ENCODE results near the gene MAPK8IP3.

The MAPK8IP3 gene

DNA sequence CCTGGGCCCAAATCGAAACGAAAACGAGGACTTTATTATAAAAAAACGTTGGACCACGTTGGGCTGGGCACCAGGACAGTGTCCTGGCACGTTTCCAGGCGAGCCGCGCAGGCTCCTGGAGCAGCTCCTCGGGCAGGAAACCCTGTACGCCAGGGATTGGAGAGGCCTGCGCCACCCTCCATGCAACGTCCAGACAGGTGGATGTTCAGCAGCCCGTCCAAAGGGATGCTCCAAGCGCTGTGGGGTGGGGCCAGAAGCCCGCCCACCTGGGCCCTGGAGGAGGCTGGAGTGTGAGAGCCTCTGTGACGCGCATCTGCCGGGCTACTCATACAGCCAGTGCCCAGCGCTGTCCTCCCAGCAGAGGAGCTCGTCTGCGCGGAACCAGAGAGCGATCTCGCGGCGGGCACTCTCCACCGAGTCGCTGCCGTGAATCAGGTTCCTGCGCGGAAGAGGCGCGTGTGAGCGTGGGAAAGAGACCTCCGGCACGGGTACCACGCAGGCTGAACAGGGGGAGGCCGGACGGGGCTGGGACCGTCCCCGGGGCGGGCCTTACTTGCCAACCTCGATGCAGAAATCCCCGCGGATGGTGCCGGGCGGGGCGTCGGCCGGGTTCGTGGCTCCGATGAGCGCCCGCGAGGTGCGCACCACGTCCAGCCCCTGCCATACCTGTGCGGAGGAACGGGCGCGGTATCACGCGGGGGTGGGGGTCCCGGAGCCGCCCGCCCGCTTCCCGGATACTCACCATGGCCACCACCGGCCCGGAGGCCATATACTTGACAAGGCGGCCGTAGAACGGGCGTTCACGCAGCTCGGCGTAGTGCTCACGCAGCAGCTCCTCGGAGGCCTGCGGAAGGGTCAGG is 64.6 kb downstream of the MAPK8IP3 start:
- TF ChIP-seq, protein P1, sequence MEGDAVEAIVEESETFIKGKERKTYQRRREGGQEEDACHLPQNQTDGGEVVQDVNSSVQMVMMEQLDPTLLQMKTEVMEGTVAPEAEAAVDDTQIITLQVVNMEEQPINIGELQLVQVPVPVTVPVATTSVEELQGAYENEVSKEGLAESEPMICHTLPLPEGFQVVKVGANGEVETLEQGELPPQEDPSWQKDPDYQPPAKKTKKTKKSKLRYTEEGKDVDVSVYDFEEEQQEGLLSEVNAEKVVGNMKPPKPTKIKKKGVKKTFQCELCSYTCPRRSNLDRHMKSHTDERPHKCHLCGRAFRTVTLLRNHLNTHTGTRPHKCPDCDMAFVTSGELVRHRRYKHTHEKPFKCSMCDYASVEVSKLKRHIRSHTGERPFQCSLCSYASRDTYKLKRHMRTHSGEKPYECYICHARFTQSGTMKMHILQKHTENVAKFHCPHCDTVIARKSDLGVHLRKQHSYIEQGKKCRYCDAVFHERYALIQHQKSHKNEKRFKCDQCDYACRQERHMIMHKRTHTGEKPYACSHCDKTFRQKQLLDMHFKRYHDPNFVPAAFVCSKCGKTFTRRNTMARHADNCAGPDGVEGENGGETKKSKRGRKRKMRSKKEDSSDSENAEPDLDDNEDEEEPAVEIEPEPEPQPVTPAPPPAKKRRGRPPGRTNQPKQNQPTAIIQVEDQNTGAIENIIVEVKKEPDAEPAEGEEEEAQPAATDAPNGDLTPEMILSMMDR (IDR thresholded peaks at IDR 0.05), result no peak

DNA sequence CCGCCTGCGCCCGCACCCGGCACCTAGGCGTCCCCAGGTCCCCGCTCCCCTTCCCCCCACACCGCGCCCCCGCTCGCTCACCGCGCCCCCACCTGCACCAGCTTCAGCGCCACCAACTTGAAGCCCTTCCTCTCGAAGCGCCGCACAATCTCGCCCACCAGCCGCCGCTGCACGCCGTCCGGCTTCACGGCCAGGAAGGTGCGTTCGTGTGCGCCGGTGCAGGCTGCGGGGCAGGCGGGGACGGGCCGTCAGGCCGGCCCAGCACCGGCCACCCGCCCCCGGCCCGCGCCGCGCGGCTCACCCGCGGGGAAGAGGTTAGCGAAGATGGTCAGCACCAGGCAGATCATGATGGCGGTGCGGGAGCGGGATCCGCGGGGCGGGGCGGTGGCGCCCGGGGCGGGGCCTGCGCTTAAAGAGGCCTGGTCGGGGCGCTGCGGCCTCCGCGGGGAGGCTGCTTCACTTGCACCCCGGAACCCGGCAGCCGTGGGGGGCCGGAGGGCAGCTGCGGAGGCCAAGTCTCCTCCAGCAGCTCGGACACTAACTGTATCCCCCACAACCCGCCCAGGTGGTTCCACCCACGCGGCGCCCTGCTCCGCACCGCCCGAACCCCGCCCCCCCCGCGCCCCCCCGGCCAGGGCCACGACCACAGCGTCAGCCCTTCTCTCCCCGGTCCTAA is 65.3 kb downstream of the MAPK8IP3 start, which contains the start of gene NME3:
Gene NME3, minus strand, starts transcription at position 356 of the 676 bp plus-strand sequence. Its CDS starts 9 bp downstream, at position 347.
- TF ChIP-seq, protein P1 (IDR thresholded peaks at IDR 0.05), result no peak

DNA sequence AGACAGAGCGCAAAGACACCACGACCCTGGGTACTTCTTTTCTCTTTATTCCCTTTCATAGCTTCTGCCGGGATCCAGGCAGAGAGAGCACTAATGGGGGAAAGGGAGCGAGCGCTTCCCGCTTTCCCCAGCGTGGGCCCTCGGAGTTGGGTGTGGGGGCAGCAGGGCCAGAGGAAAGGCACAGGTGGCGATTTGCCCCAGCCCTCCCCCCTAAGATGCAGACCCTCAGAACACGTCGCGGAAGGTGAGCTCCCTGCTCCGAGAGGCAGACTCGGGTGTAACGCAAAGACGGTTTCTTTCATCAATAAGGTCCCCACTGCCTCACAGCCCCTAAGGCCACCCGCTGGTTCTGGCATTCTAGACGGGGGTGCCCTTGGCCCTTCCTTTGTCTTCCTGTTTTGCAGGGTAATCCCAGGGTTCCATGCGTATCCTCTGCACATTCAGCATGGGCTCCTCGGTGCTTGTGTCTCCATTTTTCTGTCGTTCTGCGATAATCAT is 65.9 kb downstream of the MAPK8IP3 start:
- TF ChIP-seq, protein P1 (IDR thresholded peaks at IDR 0.05), result no peak

DNA sequence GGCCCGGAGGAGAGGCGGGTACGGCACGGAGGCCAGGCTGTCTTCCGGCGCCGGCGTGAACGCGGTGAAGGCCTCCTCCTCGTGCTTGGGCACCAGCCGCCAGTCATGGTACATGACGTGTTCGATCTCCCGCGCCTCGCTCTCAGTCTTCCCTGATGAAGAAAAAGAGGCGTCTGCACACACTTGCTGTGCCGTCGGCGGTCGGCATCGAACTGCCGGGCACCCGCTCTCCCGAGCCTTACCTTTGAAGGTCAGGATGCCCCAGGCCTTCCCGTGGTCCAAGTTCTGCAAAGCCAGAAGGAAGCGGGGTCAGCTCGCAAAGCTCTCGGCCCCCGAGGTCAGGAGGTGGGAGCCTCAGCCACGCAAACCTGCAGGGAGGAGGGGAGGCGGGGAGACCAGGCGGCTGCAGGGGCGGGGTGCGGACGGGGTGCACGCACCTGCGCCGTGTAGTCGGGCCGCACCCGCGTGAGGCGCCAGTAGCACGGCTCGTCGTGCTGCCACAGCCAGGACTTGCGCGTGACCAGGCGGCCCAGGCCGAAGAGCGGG is 66.4 kb downstream of the MAPK8IP3 start, which contains the start of gene EME2:
Gene EME2, plus strand, starts transcription at position 449 of the 546 bp plus-strand sequence. CDS start 418 bp downstream, outside the sequence.
- TF ChIP-seq, protein P1 (IDR thresholded peaks at IDR 0.05), result no peak

DNA sequence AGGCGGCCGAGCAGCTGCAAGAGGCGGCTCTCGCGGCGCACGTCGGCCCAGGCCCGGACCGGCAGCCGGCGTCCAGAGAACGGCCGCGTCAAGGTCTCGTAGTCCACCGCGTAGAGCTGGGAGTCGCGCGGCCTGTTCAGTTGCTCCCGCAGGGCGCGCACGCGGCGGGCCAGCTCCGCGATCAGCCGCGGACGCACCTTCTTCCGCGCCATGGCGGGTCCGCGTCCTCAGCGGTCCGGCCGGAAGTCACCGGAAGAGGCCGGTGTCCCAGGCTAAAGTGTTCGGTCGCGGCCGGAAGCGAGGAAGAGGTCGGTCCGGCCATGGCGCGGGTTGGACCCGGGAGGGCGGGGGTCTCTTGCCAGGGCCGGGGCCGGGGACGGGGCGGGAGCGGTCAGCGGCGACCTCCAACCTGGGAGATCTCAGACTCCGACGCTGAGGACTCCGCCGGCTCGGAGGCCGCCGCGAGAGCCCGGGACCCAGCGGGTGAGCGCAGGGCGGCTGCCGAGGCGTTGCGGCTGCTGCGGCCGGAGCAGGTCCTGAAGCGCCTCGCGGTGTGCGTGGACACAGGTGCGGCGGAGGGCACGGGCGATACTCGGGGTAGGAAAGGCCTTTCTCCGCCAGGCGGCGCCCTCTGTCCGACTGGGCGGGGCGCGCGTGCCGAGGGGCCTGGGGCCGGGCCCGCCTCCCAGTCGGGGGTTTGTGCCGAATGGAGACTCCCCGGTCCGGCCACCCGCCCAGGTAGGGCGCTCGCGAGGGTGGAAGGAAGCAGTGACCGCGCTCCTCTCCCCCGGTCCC is 67.1 kb downstream of the MAPK8IP3 start, which contains the start of gene MRPS34:
Gene MRPS34, minus strand, starts transcription at position 227 of the 795 bp plus-strand sequence. Its CDS starts 15 bp downstream, at position 212.
- TF ChIP-seq, protein P1 (IDR thresholded peaks at IDR 0.05), result peak; percentile 86

DNA sequence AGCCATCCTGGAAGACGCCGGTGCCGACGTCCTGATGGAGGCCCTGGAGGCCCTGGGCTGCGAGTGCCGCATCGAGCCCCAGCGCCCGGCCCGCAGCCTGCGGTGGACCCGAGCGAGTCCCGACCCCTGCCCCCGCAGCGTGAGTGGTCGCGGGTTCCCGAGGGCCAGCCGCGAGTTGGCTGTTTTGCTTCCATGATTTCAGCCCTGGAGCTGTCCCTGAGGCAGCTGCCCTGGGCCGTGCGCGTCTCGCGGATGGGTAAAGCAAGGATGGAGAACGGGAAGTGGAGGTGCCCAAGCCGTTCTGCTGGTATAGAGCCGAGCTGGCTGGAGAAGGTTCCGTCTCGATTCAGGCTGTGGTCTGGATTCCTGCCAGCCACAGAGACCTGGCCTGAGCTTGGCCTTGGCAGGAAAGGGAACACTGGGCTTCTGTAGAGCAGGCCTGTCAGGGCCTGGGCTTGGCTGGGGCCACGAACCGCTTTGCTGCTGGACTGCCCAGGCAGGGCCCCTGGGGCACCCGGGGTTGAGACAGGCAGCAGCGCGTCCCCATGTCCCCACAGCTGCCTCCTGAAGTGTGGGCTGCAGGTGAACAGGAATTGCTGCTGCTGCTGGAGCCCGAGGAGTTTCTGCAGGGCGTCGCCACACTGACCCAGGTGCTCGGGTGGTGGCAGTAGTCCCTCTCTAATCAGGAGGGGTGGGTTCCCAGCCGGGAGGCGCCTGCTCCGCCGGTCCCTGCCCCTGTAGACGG is 67.9 kb downstream of the MAPK8IP3 start:
- TF ChIP-seq, protein P1 (IDR thresholded peaks at IDR 0.05), result peak; percentile 15; the same call in 1 of the 2 replicates

Measured in LNCAP (cell line).